Natural killer cell (primary cell): ENCODE data around the gene PDE9A. TPM values are rescaled to one million over a fixed set of nuclear protein-coding genes. Genes with fewer than 3 reads are reported as not detected.
"Not testable (repeated sequence)": the region's sequence is repeated elsewhere in the genome, so short reads cannot be mapped to it uniquely, and the experiment has no call there.

ENCODE experiments used
- ATAC-seq, 3 donors: fragments of 150-1000 bp in 2 of 3; fragments of 200-7000 bp in 1 of 3; cut with Tn5 transposase; 1 replicate in 1 of 3; 2 replicates in 2 of 3; pipeline ENCODE4 v1.10.0; 2021; ENCODE audit warnings: mild to moderate bottlenecking in 2 of 3, moderate library complexity in 2 of 3
- DNase-seq, 2 donors: peaks; one replicate each; pipeline versions ENCODE4 v3.0.0 to v3.0.0-alpha.2; 2013 to 2021; ENCODE audit warnings: mixed read lengths in 1 of 2
- H3K27ac ChIP-seq: one replicate; pipeline ENCODE4 v1.5.1; 2013; ENCODE audit warnings: mild to moderate bottlenecking, low read length
- H3K27me3 ChIP-seq: one replicate; pipeline ENCODE4 v1.6.1; 2013; ENCODE audit warnings: low read length; ENCODE audit not compliant: control insufficient read depth, insufficient read depth
- H3K36me3 ChIP-seq: one replicate; pipeline ENCODE4 v1.6.1; 2013; ENCODE audit warnings: low read length; ENCODE audit not compliant: control insufficient read depth, insufficient read depth
- H3K4me1 ChIP-seq: one replicate; pipeline ENCODE4 v1.6.1; 2013; ENCODE audit warnings: low read length; ENCODE audit not compliant: control insufficient read depth, insufficient read depth
- H3K4me3 ChIP-seq: one replicate; pipeline ENCODE4 v1.5.1; 2013; ENCODE audit warnings: low read length
- H3K9me3 ChIP-seq: one replicate; pipeline ENCODE4 v1.6.1; 2013; ENCODE audit warnings: low read length; ENCODE audit not compliant: control insufficient read depth, insufficient read depth
- H3K27ac Mint-ChIP-seq, 2 donors: one replicate each; pipeline ENCODE4 v1.8.0; 2022; ENCODE audit warnings: mild to moderate bottlenecking in 2 of 2, mixed read lengths in 2 of 2, moderate library complexity in 1 of 2
- H3K27me3 Mint-ChIP-seq, 2 donors: one replicate each; pipeline ENCODE4 v1.8.0; 2022; ENCODE audit warnings: low read depth in 2 of 2, mixed read lengths in 2 of 2
- H3K36me3 Mint-ChIP-seq: one replicate; pipeline ENCODE4 v1.8.0; 2022; ENCODE audit warnings: mixed read lengths
- H3K4me1 Mint-ChIP-seq, 2 donors: one replicate each; pipeline ENCODE4 v1.8.0; 2022; ENCODE audit warnings: mixed read lengths in 2 of 2
- H3K4me3 Mint-ChIP-seq: one replicate; pipeline ENCODE4 v1.8.0; 2022; ENCODE audit warnings: mild to moderate bottlenecking, moderate library complexity, mixed read lengths
- H3K9me3 Mint-ChIP-seq, 2 donors: one replicate each; pipeline ENCODE4 v1.8.0; 2022; ENCODE audit warnings: mixed read lengths in 2 of 2
- whole genome bisulfite sequencing: methylation state at CpG from one replicate; pipeline ENCODE4 v1.1.7; 2013; ENCODE audit warnings: missing lambda C conversion rate; ENCODE audit not compliant: insufficient coverage; 5-methylcytosine and 5-hydroxymethylcytosine counted together
- intact Hi-C: fragments of 100-400 bp; cut with micrococcal nuclease; formaldehyde crosslinking; loops from one replicate; pipeline ENCODE4 v1.14.2; 2022
- total RNA-seq, 4 donors: library from RNA; stranded (reverse); fragments of 120-200 nt in 1 of 4; gene quantifications; one replicate each; pipeline versions ENCODE4 v1.2.3 to v1.2.4, GENCODE V29; 2013 to 2022
- TF ChIP-seq, protein P1 (sequence below): fragments of 200-600 bp; IDR thresholded peaks from one replicate; pipeline ENCODE4 v1.8.0; 2022; ENCODE audit warnings: antibody characterized with exemption

Gene PDE9A
- total RNA-seq, 3 donors from 2014 or later (not counting 1 experiment from before 2014, with no cell fraction given) = 1.0 to 4.1 (median 1.2) TPM

GRCh38 chr21:42708107-42708506 is 54.7 kb downstream of the PDE9A start:
- Mint-ChIP-seq H3K9me3 (no peaks in the 10 kb centered on the region), H3K27me3 (peaks cover 0 to 5% of the 10 kb centered on the region in 2 donors), H3K27ac (no peak overlapping the region), H3K4me1 (no peaks in the 10 kb centered on the region), H3K36me3 (no peaks in the 10 kb centered on the region), H3K4me3 (no peak overlapping the region)
- TF ChIP-seq, protein P1, sequence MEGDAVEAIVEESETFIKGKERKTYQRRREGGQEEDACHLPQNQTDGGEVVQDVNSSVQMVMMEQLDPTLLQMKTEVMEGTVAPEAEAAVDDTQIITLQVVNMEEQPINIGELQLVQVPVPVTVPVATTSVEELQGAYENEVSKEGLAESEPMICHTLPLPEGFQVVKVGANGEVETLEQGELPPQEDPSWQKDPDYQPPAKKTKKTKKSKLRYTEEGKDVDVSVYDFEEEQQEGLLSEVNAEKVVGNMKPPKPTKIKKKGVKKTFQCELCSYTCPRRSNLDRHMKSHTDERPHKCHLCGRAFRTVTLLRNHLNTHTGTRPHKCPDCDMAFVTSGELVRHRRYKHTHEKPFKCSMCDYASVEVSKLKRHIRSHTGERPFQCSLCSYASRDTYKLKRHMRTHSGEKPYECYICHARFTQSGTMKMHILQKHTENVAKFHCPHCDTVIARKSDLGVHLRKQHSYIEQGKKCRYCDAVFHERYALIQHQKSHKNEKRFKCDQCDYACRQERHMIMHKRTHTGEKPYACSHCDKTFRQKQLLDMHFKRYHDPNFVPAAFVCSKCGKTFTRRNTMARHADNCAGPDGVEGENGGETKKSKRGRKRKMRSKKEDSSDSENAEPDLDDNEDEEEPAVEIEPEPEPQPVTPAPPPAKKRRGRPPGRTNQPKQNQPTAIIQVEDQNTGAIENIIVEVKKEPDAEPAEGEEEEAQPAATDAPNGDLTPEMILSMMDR = no peak
- Histone ChIP-seq H3K4me1 (no peaks in the 10 kb centered on the region), H3K27ac (no peak overlapping the region), H3K36me3 (no peaks in the 10 kb centered on the region), H3K4me3 (no peak overlapping the region), H3K27me3 (no peaks in the 10 kb centered on the region), H3K9me3 (no peaks in the 10 kb centered on the region)
- intact Hi-C loops = no loop called here
- 97% methylated on average over 7 of the region's 7 CpGs for WGBS
- no peak for ATAC-seq
- DNase-seq = no peak

DNA sequence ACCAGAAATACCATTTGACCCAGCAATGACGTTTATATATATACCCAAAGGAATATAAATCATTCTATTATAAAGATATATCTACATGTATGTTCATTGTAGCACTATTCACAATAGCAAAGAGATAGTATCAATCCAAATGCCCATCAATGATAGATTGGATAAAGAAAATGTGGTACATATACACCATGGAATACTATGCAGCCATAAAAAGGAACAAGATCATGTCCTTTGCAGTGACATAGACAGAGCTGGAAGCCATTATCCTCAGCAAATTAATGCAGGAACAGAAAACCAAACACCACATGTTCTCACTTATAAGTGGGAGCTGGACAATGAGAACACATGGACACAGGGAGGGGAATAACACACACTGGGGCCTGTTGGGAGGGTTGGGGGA is 55.5 kb downstream of the PDE9A start:
- H3K4me3 ChIP-seq, H3K9me3 Mint-ChIP-seq, H3K27me3 ChIP-seq, intact Hi-C loops, H3K27ac Mint-ChIP-seq, H3K4me3 Mint-ChIP-seq, H3K27me3 Mint-ChIP-seq, H3K27ac ChIP-seq, ATAC-seq, DNase-seq, H3K9me3 ChIP-seq, H3K36me3 Mint-ChIP-seq, H3K36me3 ChIP-seq, H3K4me1 ChIP-seq, H3K4me1 Mint-ChIP-seq: not testable (repeated sequence)
- WGBS = no CpG with 5 or more reads among the region's 1 CpG

GRCh38 chr21:42711667-42712066 is 58.2 kb downstream of the PDE9A start:
- DNase-seq (no peak), ATAC-seq (no peak)
- Histone ChIP-seq H3K4me3 (no peak overlapping the region), H3K27ac (no peak overlapping the region), H3K9me3 (no peaks in the 10 kb centered on the region), H3K27me3 (no peaks in the 10 kb centered on the region), H3K4me1 (no peaks in the 10 kb centered on the region), H3K36me3 (no peaks in the 10 kb centered on the region)
- no peaks in the 10 kb centered on the region for H3K27me3 Mint-ChIP-seq
- intact Hi-C loops = no loop called here
- TF ChIP-seq, protein P1 = no peak
- 87% methylated on average over 3 of the region's 4 CpGs for WGBS
- H3K4me3 Mint-ChIP-seq = no peak overlapping the region
- no peaks in the 10 kb centered on the region for H3K4me1 Mint-ChIP-seq
- H3K9me3 Mint-ChIP-seq = no peaks in the 10 kb centered on the region
- no peak overlapping the region for H3K27ac Mint-ChIP-seq
- no peaks in the 10 kb centered on the region for H3K36me3 Mint-ChIP-seq

GRCh38 chr21:42715427-42715826 is 62.0 kb downstream of the PDE9A start:
- H3K9me3 Mint-ChIP-seq, H3K27ac ChIP-seq, H3K4me3 Mint-ChIP-seq, ATAC-seq, DNase-seq, H3K27me3 ChIP-seq, H3K27ac Mint-ChIP-seq, H3K27me3 Mint-ChIP-seq, H3K36me3 Mint-ChIP-seq, H3K36me3 ChIP-seq, H3K4me1 ChIP-seq, H3K4me3 ChIP-seq, H3K4me1 Mint-ChIP-seq, H3K9me3 ChIP-seq, intact Hi-C loops: not testable (repeated sequence)
- WGBS = 97% methylated on average over 7 of the region's 7 CpGs

DNA sequence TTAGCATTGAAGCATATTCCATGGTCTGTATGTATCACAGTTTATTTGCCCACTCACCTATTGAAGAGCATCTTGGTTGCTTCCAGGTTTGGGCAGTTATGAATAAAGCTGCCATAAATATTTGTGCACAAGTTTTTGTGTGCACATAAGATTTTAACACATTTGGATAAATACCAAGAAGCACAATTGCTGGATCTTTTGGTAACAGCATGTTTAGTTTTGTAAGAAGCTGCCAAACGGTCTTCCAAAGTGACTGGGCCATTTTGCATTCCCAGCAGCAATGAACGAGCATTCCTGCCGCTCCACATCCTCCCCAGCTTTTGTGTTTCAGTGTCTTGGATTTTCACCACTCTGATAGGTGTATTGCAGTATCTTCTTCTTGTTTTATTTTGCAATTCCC is 62.7 kb downstream of the PDE9A start:
- ATAC-seq (no peak), DNase-seq (no peak)
- Histone ChIP-seq H3K27ac (no peak overlapping the region), H3K4me1 (no peaks in the 10 kb centered on the region), H3K27me3 (no peaks in the 10 kb centered on the region), H3K9me3 (no peaks in the 10 kb centered on the region), H3K36me3 (no peaks in the 10 kb centered on the region), H3K4me3 (no peak overlapping the region)
- H3K4me1 Mint-ChIP-seq = no peaks in the 10 kb centered on the region
- no peaks in the 10 kb centered on the region for H3K36me3 Mint-ChIP-seq
- no peak overlapping the region for H3K27ac Mint-ChIP-seq
- H3K9me3 Mint-ChIP-seq = no peaks in the 10 kb centered on the region
- no peak overlapping the region for H3K4me3 Mint-ChIP-seq
- no peaks in the 10 kb centered on the region for H3K27me3 Mint-ChIP-seq
- WGBS = 86% methylated on average over 3 of the region's 3 CpGs
- TF ChIP-seq, protein P1 = no peak
- intact Hi-C loops = no loop called here

GRCh38 chr21:42720484-42720883 is 67.1 kb downstream of the PDE9A start:
- H3K4me1 Mint-ChIP-seq, H3K27ac ChIP-seq, H3K4me1 ChIP-seq, intact Hi-C loops, H3K36me3 Mint-ChIP-seq, H3K4me3 Mint-ChIP-seq, H3K27me3 Mint-ChIP-seq, H3K9me3 ChIP-seq, DNase-seq, ATAC-seq, H3K27ac Mint-ChIP-seq, H3K27me3 ChIP-seq, H3K9me3 Mint-ChIP-seq, H3K4me3 ChIP-seq, H3K36me3 ChIP-seq: not testable (repeated sequence)
- 93% methylated on average over 11 of the region's 12 CpGs for WGBS
